ENCODE measurements around the gene HPS1. TPM values are rescaled to one million over a fixed set of nuclear protein-coding genes. Genes with fewer than 3 reads are reported as not detected.

The HPS1 gene
- total and polyA plus RNA-seq, 10 of the 15 experiments (the other 5 are each of a cell fraction or from before 2014, with no cell fraction given): 27.1 to 138 (median 54.8) TPM

DNA sequence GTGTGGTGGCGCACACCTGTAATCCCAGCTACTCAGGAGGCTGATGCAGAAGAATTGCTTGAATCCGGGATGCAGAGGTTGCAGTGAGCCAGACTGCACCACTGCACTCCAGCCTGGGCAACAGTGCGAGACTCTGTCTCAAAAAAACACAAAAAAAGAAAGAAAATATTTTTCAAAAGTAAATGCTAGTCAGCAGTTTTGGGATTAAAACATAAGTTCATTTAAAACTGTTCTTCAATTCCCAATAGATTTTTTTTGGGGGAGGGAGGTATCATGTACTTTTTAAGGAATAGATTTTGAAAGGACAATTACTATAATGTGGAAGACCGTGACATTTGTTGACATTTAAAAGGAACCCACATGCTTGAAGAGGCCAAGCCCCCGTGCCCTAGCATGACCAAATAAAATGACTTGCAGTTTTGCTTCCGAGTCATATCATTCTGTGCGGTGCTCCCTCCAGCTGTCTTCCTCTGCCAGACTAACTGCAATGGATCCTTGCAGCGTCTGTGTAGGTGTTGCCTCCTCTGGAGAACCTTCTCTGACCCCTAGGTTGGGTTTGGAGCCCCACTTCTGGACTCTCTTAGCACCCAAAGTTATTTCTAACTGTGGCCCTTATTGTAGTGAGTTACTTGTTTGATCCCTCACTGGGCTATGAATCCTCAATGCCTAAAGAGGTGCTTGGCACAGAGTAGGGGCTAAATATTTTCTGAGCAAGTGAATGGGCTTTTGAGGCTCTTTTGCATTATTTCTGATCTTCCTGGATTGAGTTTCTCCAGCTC is 17.4 kb upstream of the HPS1 start:
- CTCF ChIA-PET: interaction anchor here (1.2 kb wide), 2 partner anchors 14 to 38 kb away, joined by 3 to 4 read pairs; no protein-coding TSS in a partner anchor
- Histone ChIP-seq H3K9me3 (replicated peaks; ENCODE audit: control insufficient read depth, insufficient read depth, low read length) (no peaks in the 10 kb centered on the region), H3K9ac (ENCODE audit: control insufficient read depth, insufficient read depth, low read length) (no peak overlapping the region), H3K27me3 (replicated peaks in 1 of 2; ENCODE audit: control insufficient read depth in 2 of 2, insufficient read depth in 2 of 2, low read length in 1 of 2) (peaks cover 0 to 3% of the 10 kb centered on the region in 2 experiments; a peak in 3 of 4 replicates), H3K4me3 (no peak overlapping the region), H3K27ac (ENCODE audit: control insufficient read depth, insufficient read depth) (no peak overlapping the region), H2AFZ (ENCODE audit: control insufficient read depth, low read depth, low read length) (no peak overlapping the region), H3K4me2 (ENCODE audit: control insufficient read depth, insufficient read depth) (no peak overlapping the region), H3K36me3 (ENCODE audit: control insufficient read depth in 2 of 2, insufficient read depth in 2 of 2, low read length in 1 of 2) (no peaks in the 10 kb centered on the region), H3K4me1 (ENCODE audit: control insufficient read depth, insufficient read depth, low read length) (no peaks in the 10 kb centered on the region), H4K20me1 (ENCODE audit: control insufficient read depth, insufficient read depth) (no peaks in the 10 kb centered on the region), H3K79me2 (ENCODE audit: control insufficient read depth, insufficient read depth, low read length) (no peaks in the 10 kb centered on the region)
- WGBS (ENCODE audit: insufficient coverage, insufficient replicate concordance, low lambda C conversion rate, missing lambda C conversion rate): 26% methylated on average over 8 of the region's 8 CpGs
- SMC1A ChIA-PET (ENCODE audit: uncharacterized antibody, unreplicated experiment): interaction anchor here (0.8 kb wide), 1 partner anchor 823 kb away, joined by 3 read pairs; no protein-coding TSS in a partner anchor
- intact Hi-C loops (cut with micrococcal nuclease; ENCODE audit: unreplicated experiment) (no loop called here), in situ Hi-C loops (cut with MboI) (loop anchor here (5.0 to 10.0 kb wide), 2 partner anchors 581 to 783 kb away; no protein-coding TSS in a partner anchor)
- RAD21 ChIA-PET (ENCODE audit: unreplicated experiment): no interaction called here
- POLR2A ChIA-PET: no interaction called here
- no TSS peak for BruUV-seq (replicated peaks)
- DNase-seq (ENCODE audit: low read depth, low spot score) (no peak), FAIRE-seq (no peak), ATAC-seq (no peak)
- TF ChIP-seq HDAC6 (IDR thresholded peaks at IDR 0.05; ENCODE audit: unreplicated experiment): no peak
- TF ChIP-seq CHD2 (IDR thresholded peaks at IDR 0.05; ENCODE audit: borderline replicate concordance, low read depth, low read length): no peak
- TF ChIP-seq, protein P1, sequence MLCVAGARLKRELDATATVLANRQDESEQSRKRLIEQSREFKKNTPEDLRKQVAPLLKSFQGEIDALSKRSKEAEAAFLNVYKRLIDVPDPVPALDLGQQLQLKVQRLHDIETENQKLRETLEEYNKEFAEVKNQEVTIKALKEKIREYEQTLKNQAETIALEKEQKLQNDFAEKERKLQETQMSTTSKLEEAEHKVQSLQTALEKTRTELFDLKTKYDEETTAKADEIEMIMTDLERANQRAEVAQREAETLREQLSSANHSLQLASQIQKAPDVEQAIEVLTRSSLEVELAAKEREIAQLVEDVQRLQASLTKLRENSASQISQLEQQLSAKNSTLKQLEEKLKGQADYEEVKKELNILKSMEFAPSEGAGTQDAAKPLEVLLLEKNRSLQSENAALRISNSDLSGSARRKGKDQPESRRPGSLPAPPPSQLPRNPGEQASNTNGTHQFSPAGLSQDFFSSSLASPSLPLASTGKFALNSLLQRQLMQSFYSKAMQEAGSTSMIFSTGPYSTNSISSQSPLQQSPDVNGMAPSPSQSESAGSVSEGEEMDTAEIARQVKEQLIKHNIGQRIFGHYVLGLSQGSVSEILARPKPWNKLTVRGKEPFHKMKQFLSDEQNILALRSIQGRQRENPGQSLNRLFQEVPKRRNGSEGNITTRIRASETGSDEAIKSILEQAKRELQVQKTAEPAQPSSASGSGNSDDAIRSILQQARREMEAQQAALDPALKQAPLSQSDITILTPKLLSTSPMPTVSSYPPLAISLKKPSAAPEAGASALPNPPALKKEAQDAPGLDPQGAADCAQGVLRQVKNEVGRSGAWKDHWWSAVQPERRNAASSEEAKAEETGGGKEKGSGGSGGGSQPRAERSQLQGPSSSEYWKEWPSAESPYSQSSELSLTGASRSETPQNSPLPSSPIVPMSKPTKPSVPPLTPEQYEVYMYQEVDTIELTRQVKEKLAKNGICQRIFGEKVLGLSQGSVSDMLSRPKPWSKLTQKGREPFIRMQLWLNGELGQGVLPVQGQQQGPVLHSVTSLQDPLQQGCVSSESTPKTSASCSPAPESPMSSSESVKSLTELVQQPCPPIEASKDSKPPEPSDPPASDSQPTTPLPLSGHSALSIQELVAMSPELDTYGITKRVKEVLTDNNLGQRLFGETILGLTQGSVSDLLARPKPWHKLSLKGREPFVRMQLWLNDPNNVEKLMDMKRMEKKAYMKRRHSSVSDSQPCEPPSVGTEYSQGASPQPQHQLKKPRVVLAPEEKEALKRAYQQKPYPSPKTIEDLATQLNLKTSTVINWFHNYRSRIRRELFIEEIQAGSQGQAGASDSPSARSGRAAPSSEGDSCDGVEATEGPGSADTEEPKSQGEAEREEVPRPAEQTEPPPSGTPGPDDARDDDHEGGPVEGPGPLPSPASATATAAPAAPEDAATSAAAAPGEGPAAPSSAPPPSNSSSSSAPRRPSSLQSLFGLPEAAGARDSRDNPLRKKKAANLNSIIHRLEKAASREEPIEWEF (IDR thresholded peaks at IDR 0.05; ENCODE audit: insufficient replicate concordance, low read depth, low read length): no peak
- no peak for TF ChIP-seq FOXM1 (IDR thresholded peaks at IDR 0.05; ENCODE audit: low read depth, low read length)
- no peak for TF ChIP-seq TCF7 (IDR thresholded peaks at IDR 0.05; ENCODE audit: borderline replicate concordance)
- TF ChIP-seq TCF3 (IDR thresholded peaks at IDR 0.05; ENCODE audit: borderline replicate concordance, insufficient read depth, low read depth, low read length): no peak
- TF ChIP-seq, protein P2, sequence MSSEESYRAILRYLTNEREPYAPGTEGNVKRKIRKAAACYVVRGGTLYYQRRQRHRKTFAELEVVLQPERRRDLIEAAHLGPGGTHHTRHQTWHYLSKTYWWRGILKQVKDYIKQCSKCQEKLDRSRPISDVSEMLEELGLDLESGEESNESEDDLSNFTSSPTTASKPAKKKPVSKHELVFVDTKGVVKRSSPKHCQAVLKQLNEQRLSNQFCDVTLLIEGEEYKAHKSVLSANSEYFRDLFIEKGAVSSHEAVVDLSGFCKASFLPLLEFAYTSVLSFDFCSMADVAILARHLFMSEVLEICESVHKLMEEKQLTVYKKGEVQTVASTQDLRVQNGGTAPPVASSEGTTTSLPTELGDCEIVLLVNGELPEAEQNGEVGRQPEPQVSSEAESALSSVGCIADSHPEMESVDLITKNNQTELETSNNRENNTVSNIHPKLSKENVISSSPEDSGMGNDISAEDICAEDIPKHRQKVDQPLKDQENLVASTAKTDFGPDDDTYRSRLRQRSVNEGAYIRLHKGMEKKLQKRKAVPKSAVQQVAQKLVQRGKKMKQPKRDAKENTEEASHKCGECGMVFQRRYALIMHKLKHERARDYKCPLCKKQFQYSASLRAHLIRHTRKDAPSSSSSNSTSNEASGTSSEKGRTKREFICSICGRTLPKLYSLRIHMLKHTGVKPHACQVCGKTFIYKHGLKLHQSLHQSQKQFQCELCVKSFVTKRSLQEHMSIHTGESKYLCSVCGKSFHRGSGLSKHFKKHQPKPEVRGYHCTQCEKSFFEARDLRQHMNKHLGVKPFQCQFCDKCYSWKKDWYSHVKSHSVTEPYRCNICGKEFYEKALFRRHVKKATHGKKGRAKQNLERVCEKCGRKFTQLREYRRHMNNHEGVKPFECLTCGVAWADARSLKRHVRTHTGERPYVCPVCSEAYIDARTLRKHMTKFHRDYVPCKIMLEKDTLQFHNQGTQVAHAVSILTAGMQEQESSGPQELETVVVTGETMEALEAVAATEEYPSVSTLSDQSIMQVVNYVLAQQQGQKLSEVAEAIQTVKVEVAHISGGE (CRISPR knock-in tag; IDR thresholded peaks at IDR 0.05): no peak
- TF ChIP-seq MEF2A (IDR thresholded peaks at IDR 0.05; ENCODE audit: insufficient read depth, low read depth, low read length): no peak
- TF ChIP-seq SREBF2 (IDR thresholded peaks at IDR 0.05; ENCODE audit: low read length): no peak
- TF ChIP-seq POLR2AphosphoS5 (IDR thresholded peaks at IDR 0.05; ENCODE audit: low read length): no peak
- TF ChIP-seq FOS (IDR thresholded peaks at IDR 0.05; ENCODE audit: borderline replicate concordance, extremely low read depth, insufficient read length): no peak
- TF ChIP-seq STAT1 (conservative IDR thresholded peaks at IDR 0.05): no peak
- TF ChIP-seq, protein P3, sequence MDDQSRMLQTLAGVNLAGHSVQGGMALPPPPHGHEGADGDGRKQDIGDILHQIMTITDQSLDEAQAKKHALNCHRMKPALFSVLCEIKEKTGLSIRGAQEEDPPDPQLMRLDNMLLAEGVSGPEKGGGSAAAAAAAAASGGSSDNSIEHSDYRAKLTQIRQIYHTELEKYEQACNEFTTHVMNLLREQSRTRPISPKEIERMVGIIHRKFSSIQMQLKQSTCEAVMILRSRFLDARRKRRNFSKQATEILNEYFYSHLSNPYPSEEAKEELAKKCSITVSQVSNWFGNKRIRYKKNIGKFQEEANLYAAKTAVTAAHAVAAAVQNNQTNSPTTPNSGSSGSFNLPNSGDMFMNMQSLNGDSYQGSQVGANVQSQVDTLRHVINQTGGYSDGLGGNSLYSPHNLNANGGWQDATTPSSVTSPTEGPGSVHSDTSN (IDR thresholded peaks at IDR 0.05; ENCODE audit: insufficient replicate concordance, low read depth, low read length): no peak
- TF ChIP-seq ZNF24 (IDR thresholded peaks at IDR 0.05): no peak
